GM18505 (cell line): ENCODE data around the gene SMIM23.

ENCODE experiments used
- ATAC-seq: cut with Tn5 transposase; IDR thresholded peaks from one replicate; pipeline ENCODE4 v1.9.1; 2021; ENCODE audit not compliant: unreplicated experiment
- POLR2A ChIP-seq: IDR thresholded peaks from 4 replicates; pipeline ENCODE4 v1.6.1; 2011; ENCODE audit warnings: borderline replicate concordance; ENCODE audit not compliant: insufficient read depth, insufficient read length; ENCODE audit errors: extremely low read depth

SMIM23 gene

DNA sequence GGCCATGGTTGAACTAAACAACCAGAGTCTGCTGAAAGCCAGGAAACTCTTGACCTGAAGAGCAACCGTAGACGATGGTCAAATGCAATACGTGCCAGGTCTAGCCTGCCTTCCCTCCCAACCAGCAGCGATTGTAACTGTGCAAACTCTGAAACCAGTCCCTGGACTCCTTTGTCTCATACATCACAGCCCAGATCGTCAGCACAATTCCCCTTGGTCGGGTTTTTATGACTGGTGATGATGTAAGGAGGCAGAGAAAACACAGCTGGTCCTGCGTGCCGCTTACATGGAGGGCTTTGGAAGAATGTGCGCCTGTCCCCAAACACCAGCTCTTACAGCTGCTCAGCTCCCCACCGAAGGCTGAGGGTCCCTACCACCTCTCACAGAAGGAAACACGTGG lies 24.6 kb downstream of the SMIM23 start:
- no peak for TF ChIP-seq POLR2A
- no peak for ATAC-seq

GRCh38 chr5:171813270-171813669 lies 27.7 kb downstream of the SMIM23 start:
- ATAC-seq = no peak
- no peak for TF ChIP-seq POLR2A

- ATAC-seq = no peak
- no peak for TF ChIP-seq POLR2A
These were observed 28.3 kb downstream of the SMIM23 start for GRCh38 chr5:171813813-171814490.

- ATAC-seq = no peak
- TF ChIP-seq POLR2A = no peak
These were observed 31.0 kb downstream of the SMIM23 start for GRCh38 chr5:171816666-171817065.

GRCh38 chr5:171820561-171820960 lies 34.9 kb downstream of the SMIM23 start:
- TF ChIP-seq POLR2A = no peak
- ATAC-seq = no peak

DNA sequence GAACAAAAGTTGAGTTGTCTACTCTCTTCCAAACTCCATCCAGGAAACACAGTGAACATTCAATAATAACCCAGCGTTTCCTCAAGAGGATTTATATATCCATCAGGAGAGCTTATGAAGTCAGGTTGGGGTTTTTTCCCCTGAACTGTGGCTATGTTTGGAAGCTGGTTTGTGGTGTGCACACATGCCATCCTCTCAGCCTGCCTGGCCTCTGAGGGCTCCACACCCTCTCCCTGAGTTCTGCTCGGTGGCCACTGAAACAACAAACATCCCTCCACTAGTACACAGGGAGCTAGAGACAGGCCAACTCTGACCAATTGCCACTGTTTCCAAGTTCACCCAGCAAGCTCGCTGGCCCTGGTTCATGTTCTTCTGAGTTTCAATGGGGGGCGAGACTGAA lies 35.7 kb downstream of the SMIM23 start:
- no peak for ATAC-seq

GRCh38 chr5:171823269-171823668 lies 37.7 kb downstream of the SMIM23 start:
- no peak for ATAC-seq

More for the DNA sequence above, 35.7 kb downstream of the SMIM23 start:
- no peak for TF ChIP-seq POLR2A

DNA sequence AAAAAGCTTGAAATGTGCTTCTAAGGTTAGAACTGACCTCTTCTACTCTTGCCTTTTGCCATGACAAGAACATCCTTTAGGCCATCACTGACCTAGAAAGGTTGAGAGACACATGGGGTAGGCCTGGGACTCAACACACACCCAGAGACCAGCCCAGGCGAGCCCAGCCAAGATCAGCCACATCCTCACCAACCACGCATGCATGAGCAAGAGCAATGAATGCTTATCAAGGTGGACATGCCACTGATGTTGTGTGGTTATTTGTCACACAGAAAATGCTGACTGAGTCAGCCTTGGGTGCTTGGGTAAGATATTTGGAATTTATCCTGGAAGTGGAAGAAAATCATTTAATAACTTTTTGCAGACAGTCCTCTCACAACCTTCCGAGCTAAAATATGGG lies 39.4 kb downstream of the SMIM23 start:
- no peak for ATAC-seq
- TF ChIP-seq POLR2A = no peak

More at GRCh38 chr5:171823269-171823668, 37.7 kb downstream of the SMIM23 start:
- TF ChIP-seq POLR2A = no peak

- TF ChIP-seq POLR2A = no peak
- no peak for ATAC-seq
These were observed 40.5 kb downstream of the SMIM23 start for GRCh38 chr5:171826132-171826531.

DNA sequence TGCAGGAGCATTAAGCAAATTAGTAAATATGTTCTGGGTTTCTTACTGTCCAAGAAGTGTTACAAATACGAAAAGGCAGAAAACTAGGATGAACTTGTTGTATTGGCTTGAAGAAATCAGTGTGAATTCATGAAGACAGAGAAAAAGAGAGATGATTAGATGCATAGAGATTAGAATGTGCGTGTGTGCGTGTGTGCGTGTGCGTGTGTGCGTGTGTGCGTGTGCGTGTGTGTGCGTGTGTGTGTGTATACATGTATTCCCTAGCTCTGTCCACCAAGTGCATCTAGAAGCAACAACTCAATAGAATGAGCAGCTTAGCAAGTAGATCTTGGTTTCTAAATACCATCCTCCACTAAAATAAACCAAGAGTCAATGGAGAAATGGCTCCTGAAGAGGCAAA lies 41.5 kb downstream of the SMIM23 start:
- no peak for TF ChIP-seq POLR2A
- ATAC-seq = no peak

DNA sequence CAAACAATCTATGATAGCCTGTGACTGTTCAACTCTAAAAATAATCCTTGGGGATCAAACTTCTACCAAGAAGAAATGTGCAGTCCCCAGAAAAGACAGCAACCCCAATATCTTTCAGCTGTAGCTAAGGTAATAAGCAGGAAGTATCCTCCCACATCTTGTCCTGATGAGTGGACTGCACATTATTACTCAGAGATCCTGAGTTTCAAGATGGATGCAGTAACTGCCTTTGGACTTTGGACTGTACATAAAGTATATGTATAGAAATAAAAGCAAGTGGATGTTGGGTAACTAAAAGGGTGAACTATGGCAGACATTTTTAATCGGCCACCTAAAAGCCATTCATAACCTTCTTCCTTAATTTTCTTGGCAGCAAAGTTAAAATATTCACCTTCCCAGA lies 45.1 kb downstream of the SMIM23 start:
- TF ChIP-seq POLR2A = no peak
- no peak for ATAC-seq

DNA sequence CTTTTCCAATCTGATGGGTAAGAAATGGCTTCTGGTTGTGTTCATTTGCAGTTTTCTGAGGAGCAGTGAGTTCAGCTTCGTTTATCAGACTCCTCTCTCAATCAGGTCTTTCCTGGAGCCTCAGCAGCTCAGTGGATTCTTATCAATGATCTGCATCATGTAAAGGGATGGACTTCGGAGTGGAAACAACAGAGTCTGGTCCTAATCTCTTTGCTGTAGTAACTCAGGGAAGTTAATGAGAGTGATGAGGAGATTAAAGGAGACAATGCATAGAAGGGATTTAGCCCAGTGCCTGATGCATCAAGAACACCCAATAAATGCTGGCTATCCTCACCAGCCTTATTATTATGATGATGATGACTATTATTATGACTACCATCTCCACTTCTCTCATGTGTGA lies 47.2 kb downstream of the SMIM23 start:
- ATAC-seq = no peak

GRCh38 chr5:171834461-171834860 lies 48.8 kb downstream of the SMIM23 start:
- TF ChIP-seq POLR2A = no peak
- ATAC-seq = no peak

More for the DNA sequence above, 47.2 kb downstream of the SMIM23 start:
- TF ChIP-seq POLR2A = no peak

GRCh38 chr5:171835066-171835465 lies 49.4 kb downstream of the SMIM23 start:
- TF ChIP-seq POLR2A = no peak
- no peak for ATAC-seq

DNA sequence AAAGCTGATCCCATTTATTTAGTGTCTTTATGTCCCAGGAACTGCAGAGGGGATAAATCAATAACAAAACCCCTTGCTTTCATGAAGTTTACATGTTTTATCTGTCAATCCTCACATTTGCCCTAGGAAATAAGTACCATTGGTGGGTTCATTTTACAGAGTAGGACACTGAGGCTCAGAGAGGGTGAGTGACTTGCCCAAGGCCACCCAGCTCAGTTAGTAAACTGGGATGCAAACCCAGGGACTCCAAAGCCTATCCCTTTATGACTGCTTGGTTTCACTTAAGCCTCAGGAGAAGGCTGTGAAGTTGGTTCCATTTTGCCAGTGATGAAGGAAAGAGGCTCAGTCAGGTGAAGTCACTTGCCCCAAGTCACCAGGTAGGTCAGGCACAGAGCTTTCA lies 51.9 kb downstream of the SMIM23 start:
- TF ChIP-seq POLR2A = no peak
- ATAC-seq = no peak
